CMK (cell line): ENCODE results near the gene DNAJA3.

Experiments used
- DNase-seq: peaks from one replicate; pipeline ENCODE4 v3.0.0-alpha.2; 2010; ENCODE audit warnings: low read depth

Gene DNAJA3

DNA sequence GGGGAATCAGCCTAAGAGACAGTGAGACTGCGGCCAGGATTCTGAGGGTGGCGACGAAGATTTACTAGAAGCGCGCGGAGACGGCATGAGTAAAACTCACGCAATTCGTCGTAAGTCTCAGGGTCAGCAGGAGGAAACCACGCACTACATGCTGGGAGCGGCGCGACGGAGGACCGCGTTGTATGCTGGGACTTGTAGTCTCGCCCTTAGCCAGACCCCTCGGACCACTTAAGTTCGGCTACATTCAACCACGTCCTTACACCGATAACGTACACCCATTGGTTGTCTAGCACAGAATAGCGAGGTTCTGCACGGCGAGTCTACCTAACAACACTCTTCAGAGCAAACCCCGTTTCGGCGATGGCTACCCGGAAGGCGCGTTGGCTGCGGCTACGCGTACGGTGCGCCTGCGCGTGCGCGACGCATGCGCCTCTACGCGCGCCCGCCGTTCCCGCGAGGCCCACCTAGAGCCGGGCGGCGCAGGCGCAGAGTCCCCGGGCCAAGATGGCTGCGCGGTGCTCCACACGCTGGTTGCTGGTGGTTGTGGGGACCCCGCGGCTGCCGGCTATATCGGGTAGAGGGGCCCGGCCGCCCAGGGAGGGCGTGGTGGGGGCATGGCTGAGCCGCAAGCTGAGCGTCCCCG lies at the start of gene DNAJA3:
DNAJA3 (plus strand) TSS at position 491 of the 643 bp plus-strand sequence; CDS start at position 505, 14 bp downstream.
- peak; percentile 88 for DNase-seq

DNA sequence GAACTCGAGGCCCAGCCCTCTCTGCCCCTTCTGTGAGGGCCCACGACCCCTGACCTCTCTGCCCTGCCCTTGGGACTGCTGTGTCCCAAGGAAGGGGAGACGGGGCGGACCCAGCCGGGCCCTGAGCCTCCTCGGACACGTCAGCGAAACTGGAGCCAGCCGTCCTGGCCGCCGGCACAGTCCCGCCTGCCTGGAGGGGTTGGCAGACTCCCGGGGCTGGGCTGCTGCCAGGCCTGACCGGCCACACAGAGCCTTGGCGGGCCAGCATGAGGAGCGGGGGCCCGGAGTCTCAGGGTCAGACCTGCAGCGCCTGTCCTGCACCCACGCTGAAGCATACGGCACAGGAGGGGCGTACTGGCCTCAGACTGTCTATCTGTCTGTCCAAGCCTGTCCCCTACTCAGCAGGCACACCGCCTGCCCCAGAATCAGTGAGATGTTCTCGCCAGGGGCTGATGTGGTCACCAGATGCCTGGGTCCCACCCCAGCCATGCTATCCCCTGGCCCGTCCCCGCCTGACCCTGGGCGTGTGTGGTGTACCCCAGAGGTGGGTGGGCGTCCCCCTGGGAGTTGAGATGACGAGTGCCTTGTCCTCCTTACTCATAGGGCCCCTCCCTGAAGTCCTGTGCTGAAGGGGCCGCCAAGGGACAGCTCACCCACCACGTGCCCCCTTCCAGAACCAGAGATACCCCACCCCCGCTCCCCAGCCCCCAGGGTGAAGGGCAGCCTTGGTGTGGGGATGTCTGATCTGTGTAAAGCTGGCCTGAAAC lies 49.4 kb upstream of the DNAJA3 start:
- no peak for DNase-seq

DNA sequence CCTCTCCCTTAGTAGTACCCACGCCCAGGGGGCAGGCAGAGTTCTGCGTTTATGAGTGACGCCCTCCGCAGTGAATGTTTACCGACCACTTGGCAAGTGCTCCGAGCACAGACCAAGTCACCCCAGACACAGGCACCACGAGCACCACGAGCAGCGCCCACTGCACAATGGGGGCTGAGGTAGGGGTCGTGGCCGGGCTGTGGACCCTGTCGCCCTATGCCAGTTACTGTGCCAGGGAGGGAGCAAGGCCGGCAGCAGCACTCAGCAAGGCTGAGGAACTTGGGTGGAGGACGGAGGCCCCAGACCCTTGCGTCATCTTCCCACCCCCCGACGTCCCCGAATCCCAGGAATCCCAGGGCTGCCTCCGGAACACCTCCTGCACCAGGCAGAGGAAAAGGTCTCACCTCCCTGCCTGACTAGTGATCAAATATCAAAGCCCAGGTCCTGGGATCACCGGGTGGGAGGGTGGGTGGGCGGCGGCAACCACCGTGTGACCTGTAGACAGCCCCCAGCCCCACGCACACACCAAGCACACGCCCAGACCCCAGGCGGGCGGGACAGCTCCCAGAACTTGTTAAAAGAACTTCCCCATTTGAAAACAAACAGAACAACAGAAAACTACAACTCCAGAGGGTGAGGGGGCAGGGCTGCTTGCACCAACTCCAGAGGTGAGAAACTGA lies 48.6 kb upstream of the DNAJA3 start:
- no peak for DNase-seq

DNA sequence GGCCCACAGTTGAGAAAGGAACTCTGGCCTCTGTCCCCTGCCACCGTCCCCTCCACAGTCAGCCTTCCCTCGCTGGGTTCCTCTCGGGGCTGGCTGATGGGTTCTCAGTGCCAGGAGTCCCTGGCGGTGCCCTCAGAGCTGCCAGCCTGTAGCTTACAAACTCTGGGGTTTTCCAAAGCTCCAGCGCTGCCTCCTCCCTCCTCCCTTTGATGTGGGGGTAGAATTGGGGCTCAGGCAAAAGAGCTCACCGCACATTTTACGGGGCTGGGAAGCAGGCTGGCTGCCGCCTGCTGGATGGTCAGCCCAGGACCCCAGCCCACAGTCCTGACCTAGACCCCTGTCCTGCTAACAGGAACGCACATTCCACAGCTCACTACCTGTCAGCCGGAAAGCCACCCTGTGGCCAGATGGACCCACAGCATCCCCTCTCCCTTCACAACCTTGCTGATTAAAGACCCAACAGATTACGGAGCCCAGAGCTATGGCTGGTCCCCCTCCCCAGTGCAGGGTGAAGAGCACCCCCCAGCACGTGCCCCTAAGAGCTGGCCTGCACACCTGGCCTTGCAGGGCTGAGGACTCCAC lies 48.0 kb upstream of the DNAJA3 start:
- no peak for DNase-seq

DNA sequence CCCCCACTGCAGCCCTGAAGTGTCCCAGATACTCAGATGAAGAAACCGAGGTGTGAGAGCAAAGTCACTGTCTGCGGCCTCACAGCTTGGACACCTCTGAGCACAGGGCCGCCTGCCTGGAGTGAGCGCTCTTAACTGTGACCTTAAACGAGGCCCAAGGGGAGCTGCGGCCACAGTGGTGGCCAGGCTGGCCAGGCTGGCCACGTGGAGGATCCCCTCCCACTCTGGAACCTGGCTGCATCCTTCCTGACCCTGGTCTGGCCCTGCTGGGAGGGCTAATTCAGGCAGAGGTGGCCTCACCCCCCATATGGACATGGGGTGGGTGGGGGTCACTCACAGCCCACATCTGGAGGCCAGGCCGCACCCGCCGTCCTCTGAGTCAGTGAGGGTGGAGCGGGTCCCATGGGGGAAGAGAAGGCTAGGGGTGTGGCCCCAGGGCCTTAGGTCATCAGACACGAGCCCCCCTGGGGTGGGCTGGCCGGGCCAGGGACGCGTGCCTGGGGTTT lies 47.5 kb upstream of the DNAJA3 start:
- no peak for DNase-seq

DNA sequence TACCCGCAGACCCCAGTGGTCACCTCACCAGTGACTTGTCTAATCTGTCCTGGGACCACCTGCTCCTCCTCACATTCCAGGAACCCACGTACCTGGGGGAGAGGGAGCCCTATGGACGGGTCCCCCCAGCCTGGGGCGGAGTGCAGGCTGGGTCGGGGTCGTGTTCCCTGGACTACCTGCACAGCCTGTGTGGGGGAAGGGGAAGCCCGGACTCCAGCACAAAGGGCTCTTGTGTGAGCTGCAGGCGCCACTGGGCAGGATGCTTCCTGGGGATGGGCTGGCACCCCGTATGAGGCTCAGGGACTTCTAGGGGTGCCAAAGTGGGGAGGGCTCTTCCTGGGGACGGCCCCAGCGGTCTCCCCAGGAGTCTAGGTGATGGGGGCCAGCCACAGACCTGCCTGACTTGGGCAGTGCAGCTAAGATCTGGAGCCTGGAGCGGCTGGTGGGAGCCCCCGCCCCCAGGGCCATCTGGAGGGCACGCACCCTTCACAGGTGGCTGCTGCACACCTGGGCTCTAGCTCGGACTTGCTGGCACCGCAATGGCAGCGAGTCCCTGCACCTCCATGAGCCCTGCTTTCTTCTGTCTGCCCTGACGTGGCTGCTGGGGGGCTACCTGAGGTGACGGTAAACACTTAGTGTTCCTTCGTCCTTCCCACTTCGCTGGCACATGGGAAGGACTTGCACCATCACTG lies 46.5 kb upstream of the DNAJA3 start:
- no peak for DNase-seq

DNA sequence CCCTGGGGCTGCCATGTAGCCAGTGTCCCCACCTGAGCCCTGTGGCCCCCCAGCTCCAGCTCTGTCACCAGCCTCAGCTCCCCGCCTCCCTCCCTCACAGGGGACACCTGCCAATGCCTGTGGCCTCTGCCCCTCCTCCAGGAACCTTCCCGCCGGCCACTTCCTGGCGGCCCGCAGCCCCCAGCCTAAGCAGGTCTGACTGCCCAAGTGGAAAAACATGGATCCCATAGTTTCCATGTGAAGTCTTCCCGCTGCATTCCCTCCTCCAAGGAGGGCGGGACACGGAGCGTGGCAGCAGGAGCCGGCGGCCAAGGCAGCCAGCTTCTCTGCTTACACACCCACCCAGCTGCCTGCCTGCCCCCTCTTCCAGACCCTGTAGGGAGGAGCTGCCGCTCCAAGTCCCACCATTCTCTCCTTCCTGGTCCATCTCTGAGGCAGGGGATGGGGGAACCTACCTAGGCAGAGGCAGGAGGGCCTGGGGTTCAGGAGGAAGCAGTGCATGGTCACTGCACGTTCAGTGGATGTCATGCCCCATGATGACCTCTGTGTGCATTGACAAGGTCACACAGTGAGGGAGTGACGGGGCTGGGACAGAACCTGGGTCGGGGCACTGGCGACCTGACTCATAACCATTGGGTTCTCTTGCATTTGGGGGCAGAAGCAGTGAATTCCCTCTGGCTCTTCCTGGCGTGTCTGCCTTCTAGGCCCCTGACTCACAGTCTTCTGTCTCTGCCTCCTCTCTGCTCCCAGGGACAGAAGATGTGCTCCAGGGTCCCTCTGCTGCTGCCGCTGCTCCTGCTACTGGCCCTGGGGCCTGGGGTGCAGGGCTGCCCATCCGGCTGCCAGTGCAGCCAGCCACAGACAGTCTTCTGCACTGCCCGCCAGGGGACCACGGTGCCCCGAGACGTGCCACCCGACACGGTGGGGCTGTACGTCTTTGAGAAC lies 45.3 kb upstream of the DNAJA3 start:
- DNase-seq, result no peak

DNA sequence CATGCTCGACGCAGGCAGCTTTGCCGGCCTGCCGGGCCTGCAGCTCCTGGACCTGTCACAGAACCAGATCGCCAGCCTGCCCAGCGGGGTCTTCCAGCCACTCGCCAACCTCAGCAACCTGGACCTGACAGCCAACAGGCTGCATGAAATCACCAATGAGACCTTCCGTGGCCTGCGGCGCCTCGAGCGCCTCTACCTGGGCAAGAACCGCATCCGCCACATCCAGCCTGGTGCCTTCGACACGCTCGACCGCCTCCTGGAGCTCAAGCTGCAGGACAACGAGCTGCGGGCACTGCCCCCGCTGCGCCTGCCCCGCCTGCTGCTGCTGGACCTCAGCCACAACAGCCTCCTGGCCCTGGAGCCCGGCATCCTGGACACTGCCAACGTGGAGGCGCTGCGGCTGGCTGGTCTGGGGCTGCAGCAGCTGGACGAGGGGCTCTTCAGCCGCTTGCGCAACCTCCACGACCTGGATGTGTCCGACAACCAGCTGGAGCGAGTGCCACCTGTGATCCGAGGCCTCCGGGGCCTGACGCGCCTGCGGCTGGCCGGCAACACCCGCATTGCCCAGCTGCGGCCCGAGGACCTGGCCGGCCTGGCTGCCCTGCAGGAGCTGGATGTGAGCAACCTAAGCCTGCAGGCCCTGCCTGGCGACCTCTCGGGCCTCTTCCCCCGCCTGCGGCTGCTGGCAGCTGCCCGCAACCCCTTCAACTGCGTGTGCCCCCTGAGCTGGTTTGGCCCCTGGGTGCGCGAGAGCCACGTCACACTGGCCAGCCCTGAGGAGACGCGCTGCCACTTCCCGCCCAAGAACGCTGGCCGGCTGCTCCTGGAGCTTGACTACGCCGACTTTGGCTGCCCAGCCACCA lies 44.4 kb upstream of the DNAJA3 start:
- no peak for DNase-seq

DNA sequence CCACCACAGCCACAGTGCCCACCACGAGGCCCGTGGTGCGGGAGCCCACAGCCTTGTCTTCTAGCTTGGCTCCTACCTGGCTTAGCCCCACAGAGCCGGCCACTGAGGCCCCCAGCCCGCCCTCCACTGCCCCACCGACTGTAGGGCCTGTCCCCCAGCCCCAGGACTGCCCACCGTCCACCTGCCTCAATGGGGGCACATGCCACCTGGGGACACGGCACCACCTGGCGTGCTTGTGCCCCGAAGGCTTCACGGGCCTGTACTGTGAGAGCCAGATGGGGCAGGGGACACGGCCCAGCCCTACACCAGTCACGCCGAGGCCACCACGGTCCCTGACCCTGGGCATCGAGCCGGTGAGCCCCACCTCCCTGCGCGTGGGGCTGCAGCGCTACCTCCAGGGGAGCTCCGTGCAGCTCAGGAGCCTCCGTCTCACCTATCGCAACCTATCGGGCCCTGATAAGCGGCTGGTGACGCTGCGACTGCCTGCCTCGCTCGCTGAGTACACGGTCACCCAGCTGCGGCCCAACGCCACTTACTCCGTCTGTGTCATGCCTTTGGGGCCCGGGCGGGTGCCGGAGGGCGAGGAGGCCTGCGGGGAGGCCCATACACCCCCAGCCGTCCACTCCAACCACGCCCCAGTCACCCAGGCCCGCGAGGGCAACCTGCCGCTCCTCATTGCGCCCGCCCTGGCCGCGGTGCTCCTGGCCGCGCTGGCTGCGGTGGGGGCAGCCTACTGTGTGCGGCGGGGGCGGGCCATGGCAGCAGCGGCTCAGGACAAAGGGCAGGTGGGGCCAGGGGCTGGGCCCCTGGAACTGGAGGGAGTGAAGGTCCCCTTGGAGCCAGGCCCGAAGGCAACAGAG lies 43.5 kb upstream of the DNAJA3 start:
- no peak for DNase-seq

DNA sequence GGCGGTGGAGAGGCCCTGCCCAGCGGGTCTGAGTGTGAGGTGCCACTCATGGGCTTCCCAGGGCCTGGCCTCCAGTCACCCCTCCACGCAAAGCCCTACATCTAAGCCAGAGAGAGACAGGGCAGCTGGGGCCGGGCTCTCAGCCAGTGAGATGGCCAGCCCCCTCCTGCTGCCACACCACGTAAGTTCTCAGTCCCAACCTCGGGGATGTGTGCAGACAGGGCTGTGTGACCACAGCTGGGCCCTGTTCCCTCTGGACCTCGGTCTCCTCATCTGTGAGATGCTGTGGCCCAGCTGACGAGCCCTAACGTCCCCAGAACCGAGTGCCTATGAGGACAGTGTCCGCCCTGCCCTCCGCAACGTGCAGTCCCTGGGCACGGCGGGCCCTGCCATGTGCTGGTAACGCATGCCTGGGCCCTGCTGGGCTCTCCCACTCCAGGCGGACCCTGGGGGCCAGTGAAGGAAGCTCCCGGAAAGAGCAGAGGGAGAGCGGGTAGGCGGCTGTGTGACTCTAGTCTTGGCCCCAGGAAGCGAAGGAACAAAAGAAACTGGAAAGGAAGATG lies 42.8 kb upstream of the DNAJA3 start:
- no peak for DNase-seq

DNA sequence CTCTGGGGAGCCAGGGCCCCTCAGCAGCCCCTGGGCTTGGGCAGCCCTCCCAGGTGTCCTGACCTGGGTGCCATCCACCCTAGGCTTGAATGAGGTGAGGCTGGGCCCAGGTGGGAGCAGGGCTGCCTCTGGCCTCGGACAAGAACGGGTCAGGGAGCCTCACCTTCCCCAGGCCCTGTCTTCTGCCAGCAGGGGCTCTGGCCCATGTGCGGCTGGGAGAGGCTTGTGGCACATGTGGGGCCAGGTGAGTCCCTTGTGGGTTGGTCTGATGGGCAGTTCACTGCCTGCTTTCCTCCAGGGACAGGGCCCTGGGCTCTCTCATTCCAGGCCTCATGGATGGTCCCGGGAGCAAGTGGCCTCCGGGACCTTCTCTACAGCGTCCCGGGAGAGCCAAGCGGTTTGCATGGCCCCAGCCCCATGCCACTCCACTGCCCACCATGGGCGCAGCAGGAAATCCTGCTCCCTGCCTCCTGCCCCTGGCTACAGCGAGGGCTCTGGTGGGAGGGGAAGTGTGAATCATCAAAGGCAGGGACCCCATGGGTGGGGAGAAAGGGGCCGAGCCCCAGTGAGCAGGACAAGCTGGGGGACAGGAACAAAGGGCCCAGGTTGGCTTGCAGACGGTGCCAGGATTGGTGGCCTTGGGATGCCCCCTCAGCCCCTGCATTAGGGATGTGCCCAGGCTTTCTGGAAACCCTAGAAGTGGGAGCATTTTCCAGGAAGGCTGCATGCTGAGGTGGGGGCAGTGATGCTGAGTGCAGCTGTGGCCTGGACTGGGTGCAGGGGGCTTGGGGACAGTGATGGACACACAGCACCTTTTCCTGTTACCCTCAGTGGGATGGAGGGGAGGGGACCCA lies 41.9 kb upstream of the DNAJA3 start:
- no peak for DNase-seq

DNA sequence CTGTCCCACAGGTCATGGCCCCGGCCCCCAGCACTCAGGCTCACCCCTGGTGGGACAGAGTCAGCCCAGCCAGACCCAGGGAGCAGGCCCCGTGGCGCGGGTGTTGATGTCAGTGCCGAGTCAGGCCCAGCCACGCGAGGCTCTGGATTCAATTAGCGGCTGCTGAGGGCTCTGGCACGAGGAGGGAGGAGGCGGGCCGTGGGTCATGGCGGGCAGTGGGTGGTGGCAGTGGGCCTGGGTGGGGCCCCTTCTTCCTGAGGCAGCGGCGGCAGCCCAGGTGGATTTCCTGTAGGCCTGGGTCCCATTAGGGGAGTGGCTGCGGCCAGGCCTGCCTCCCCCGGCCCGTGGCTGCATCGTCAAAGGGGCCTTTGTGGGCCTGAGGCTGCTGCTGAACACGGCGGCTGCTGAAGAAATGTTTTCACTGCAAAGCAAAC lies 41.1 kb upstream of the DNAJA3 start:
- no peak for DNase-seq

DNA sequence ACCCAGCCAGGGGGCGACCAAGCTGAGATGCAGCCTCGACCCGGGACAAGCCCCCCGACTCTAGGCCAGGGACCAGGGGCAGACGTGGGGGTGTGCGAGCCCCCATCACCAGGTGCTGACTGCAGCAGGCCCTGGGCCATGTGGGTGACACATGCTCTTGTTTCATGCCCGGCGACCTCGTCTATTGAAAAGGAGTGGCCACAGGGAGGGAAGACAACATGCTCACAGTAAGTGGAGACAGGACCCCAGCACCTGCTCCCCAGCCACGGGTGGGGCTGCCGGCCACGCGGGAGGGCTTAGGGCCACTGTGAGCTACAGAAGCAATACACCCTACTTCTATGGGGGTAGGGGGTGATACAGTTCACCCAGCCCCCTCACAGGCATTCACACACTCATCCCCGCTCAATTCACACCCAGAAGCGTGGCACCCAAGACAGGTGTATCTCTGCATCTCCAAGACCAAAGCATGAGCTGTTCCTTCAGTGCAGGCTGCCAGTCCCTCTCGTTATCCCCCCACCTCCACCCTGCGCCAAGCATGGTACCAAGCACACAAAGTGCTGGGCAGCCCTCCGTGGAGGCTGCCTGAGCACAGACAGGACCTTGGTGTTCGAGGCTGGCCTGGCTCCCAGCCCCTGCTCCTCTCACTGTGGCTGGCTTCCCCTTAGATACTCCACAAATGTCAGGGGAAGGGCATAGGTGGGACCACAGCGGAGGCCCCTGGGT lies 40.4 kb upstream of the DNAJA3 start:
- no peak for DNase-seq

DNA sequence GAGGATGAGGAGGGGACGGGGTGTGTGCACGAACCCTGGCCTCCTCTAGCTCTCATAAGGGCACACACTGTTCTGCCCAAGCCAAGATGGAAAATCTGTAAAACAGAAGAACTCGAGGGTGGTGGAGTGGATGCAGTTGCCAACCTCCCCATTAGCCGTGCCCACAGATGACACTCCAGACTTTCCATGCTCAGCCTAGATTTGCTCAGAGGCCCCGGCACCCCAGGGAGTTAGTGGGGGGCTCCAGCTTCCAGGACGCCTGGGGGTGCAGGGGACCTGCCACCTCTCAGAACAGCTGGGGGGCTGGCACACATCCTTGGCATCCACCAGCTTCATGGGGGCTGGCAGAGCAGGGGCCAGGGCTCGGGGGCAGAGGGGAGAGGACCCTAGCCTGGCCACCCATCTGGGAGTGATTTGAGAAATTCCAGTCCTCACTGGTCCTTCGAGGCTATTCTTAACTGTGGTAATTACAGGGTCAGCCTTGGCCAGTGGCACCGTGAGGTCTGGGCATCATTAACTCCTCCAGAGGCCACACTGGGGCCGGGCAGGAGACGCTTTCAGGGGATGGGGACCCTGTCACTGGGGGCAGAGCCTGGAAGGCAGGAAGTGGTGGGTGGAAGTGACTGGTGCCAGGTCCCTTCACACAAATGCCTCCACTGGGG lies 39.7 kb upstream of the DNAJA3 start:
- DNase-seq, result no peak

DNA sequence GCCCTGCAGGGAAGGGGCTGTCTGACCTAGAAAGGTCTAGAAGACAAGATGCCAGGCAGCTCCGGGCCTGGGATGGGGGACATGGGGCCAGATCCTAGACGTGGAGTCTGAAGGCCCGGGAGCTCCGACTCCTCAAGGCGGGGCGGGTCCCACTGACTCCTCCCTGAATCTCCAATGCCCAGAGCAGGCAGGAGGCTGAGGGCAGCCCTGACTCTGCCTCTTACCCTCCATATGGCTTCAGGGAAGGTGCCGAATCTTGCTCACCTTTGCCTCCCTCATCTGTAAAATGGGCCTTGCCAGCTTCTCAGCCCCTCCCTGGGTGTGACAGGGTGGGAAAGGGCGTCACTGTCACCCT lies 39.2 kb upstream of the DNAJA3 start:
- DNase-seq, result no peak

DNA sequence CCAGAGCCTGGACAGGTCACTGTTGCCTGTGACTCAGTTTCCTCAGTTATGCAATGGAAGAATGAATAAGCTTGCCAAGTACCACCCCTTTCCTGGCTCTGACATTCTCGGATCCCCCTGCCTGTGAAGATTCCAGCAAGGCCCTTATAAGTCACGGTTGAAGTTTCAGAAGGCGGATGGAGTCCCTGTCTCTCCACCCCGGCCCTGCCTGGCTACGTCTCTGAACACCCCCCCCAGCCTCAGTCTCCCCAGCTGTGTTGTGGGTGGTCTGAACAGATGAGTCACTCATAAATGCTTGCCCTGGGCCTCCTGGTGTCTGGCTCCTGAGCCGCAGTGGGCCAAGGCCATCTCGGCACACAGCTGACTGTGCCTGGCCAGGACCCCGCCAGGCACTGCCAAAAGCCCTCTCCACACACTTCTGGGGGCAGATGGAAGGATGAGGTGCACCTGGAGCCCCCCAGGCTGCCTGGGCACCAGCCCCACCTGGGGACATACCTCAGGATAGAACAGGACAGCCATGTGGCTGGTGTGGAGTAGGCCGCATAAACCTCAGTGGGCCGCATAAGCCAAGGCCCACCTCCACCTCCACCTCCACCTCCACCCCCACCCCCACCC lies 38.6 kb upstream of the DNAJA3 start:
- no peak for DNase-seq
